ENCODE data around the gene FANCI.
"Not testable (repeated sequence)": the region's sequence is repeated elsewhere in the genome, so short reads cannot be mapped to it uniquely, and the experiment has no call there.

DNA sequence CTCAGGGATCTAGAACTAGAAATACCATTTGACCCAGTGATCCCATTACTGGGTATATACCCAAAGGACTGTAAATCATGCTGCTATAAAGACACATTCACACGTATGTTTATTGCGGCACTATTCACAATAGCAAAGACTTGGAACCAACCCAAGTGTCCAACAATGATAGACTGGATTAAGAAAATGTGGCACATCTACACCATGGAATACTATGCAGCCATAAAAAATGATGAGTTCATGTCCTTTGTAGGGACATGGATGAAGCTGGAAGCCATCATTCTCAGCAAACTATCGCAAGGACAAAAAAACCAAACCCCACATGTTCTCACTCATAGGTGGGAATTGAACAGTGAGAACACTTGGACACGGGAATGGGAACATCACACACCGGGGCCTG is 6.4 kb downstream of the FANCI start:
- not testable (repeated sequence) for TF ChIP-seq CTCF (IDR thresholded peaks at IDR 0.05 in 4 of 5, conservative IDR thresholded peaks at IDR 0.05 in 1 of 5); POLR2A (IDR thresholded peaks at IDR 0.05)

All from gastrocnemius medialis (tissue), 4 donors.